ENCODE measurements around the gene RNF152.

Gene RNF152

GRCh38 chr18:61832858-61833257, 59.9 kb downstream of the RNF152 start:
- H3K4me3 ChIP-seq (ENCODE audit: low read depth, low read length): peak overlapping the region; percentile 27
- in situ Hi-C loops (cut with HindIII; ENCODE audit: low pct_ligation_motif_present, low sequenced_read_pairs): no loop called here
- no peaks in the 10 kb centered on the region for H3K27me3 ChIP-seq (replicated peaks)
- TF ChIP-seq, protein P1, sequence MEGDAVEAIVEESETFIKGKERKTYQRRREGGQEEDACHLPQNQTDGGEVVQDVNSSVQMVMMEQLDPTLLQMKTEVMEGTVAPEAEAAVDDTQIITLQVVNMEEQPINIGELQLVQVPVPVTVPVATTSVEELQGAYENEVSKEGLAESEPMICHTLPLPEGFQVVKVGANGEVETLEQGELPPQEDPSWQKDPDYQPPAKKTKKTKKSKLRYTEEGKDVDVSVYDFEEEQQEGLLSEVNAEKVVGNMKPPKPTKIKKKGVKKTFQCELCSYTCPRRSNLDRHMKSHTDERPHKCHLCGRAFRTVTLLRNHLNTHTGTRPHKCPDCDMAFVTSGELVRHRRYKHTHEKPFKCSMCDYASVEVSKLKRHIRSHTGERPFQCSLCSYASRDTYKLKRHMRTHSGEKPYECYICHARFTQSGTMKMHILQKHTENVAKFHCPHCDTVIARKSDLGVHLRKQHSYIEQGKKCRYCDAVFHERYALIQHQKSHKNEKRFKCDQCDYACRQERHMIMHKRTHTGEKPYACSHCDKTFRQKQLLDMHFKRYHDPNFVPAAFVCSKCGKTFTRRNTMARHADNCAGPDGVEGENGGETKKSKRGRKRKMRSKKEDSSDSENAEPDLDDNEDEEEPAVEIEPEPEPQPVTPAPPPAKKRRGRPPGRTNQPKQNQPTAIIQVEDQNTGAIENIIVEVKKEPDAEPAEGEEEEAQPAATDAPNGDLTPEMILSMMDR (IDR thresholded peaks at IDR 0.05; ENCODE audit: low read depth, low read length, missing control alignments): no peak
- H3K36me3 ChIP-seq (replicated peaks): no peaks in the 10 kb centered on the region
- DNase-seq: no peak
- peak overlapping the region; percentile 81 for H3K27ac ChIP-seq

- Histone ChIP-seq H3K36me3 (replicated peaks) (no peaks in the 10 kb centered on the region), H3K4me3 (ENCODE audit: low read depth, low read length) (no peak overlapping the region), H3K27ac (no peak overlapping the region), H3K27me3 (replicated peaks) (no peaks in the 10 kb centered on the region)
- DNase-seq: peak; percentile 61
- in situ Hi-C loops (cut with HindIII; ENCODE audit: low pct_ligation_motif_present, low sequenced_read_pairs): no loop called here
- TF ChIP-seq, protein P1 (IDR thresholded peaks at IDR 0.05; ENCODE audit: low read depth, low read length, missing control alignments): no peak
Observed at GRCh38 chr18:61831071-61831470, 61.7 kb downstream of the RNF152 start.

DNA sequence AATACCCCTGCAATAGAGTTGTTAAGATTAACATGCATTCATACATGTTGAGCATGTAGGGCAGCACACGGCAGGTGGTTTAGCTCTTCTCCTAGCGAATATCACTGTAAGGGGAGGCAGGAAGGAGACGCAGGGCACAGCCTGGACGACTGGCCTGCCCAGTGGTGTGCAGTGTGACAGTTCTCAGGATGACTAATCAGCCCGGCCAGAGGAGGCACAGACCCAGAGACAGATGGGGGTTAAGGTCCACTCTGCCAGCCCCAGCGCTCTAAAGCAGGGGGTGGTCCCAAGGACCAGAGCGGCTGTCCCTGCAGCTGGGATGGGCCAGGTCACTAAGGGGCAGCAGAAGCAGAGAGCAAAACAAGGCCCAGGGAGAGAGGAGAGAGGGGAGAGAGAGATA, 63.7 kb downstream of the RNF152 start:
- no peak for DNase-seq
- Histone ChIP-seq H3K36me3 (replicated peaks) (no peaks in the 10 kb centered on the region), H3K27me3 (replicated peaks) (no peaks in the 10 kb centered on the region), H3K4me3 (ENCODE audit: low read depth, low read length) (no peak overlapping the region), H3K27ac (no peak overlapping the region)
- in situ Hi-C loops (cut with HindIII; ENCODE audit: low pct_ligation_motif_present, low sequenced_read_pairs): no loop called here
- TF ChIP-seq, protein P1 (IDR thresholded peaks at IDR 0.05; ENCODE audit: low read depth, low read length, missing control alignments): no peak

DNA sequence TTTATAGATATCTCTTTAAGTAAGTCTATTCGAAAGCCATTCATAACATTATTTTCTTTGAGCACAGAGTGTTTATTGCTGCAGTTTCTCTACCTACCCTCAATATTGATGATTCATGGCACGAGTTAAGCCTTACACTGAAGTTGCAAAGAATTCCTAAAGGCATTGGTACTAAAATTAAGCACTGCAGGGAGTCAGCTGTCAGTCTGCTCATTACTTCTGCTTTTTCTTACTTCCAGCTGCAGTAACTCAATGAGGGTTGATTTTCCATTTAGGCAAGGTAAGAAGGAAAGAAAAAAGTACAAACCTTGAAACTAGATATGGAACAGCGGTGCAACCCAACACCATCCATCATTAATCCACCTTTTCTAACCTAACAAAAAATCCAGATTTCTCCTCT, 65.2 kb downstream of the RNF152 start:
- no peak for DNase-seq
- TF ChIP-seq, protein P1 (IDR thresholded peaks at IDR 0.05; ENCODE audit: low read depth, low read length, missing control alignments): no peak
- in situ Hi-C loops (cut with HindIII; ENCODE audit: low pct_ligation_motif_present, low sequenced_read_pairs): no loop called here
- H3K27me3 ChIP-seq (replicated peaks): no peaks in the 10 kb centered on the region
- no peaks in the 10 kb centered on the region for H3K36me3 ChIP-seq (replicated peaks)
- no peak overlapping the region for H3K27ac ChIP-seq
- no peak overlapping the region for H3K4me3 ChIP-seq (ENCODE audit: low read depth, low read length)

DNA sequence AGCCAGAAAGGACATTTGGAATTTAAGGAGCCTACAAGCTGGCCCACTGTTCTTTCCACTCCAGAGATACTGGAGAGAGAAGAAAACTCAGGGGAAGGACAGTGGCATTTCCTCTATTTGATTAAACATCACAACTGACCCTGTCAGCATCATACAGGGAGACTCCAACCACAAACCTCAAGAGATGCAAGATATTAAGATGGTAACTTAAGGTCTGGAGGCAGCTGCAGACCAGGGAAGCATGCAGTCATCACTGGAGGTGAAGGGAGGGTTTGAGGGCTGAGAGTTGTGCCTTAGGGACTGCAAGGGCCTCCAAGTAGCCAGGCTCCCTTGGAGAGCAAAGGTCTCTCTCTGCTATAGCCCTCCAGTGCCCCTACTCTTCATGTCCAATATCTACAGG, 67.4 kb downstream of the RNF152 start:
- Histone ChIP-seq H3K4me3 (ENCODE audit: low read depth, low read length) (no peak overlapping the region), H3K36me3 (replicated peaks) (no peaks in the 10 kb centered on the region), H3K27me3 (replicated peaks) (no peaks in the 10 kb centered on the region), H3K27ac (no peak overlapping the region)
- in situ Hi-C loops (cut with HindIII; ENCODE audit: low pct_ligation_motif_present, low sequenced_read_pairs): no loop called here
- DNase-seq: peak; percentile 66
- TF ChIP-seq, protein P1 (IDR thresholded peaks at IDR 0.05; ENCODE audit: low read depth, low read length, missing control alignments): no peak

DNA sequence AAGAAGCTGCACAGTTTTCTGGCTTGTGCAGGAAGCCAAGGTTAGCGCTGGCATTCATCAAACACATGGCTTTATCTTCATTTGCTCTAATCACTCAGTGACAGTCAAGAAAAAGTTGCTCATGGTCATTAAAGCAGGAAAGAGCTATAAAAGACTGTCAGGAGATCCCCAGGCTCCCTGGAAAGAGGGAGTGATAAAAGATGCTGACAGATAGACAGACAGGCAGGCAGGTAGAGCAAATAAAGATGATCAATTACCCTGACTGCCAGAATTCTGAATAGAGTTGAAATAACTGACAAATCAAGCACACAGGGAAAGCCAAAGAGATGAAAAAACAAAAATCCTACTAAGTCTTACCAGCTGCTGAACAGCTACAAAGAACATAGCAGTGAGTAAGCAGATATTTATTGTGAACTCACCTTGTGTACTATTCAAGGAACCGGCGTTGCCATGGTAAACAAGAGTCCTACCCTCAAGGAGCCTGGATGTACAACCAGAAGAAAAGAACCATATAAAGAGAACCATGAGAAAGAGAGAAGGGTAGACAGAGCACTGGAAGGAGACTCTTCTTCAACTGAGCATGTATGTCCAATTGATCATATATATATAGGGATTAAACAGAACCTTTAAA, 68.0 kb downstream of the RNF152 start:
- no peak for DNase-seq
- TF ChIP-seq, protein P1 (IDR thresholded peaks at IDR 0.05; ENCODE audit: low read depth, low read length, missing control alignments): no peak
- Histone ChIP-seq H3K36me3 (replicated peaks) (no peaks in the 10 kb centered on the region), H3K27ac (no peak overlapping the region), H3K4me3 (ENCODE audit: low read depth, low read length) (no peak overlapping the region), H3K27me3 (replicated peaks) (no peaks in the 10 kb centered on the region)
- in situ Hi-C loops (cut with HindIII; ENCODE audit: low pct_ligation_motif_present, low sequenced_read_pairs): no loop called here
